ENCODE results near the gene NCK2. TPM values are rescaled to one million over a fixed set of nuclear protein-coding genes. Genes with fewer than 3 reads are reported as not detected.

The NCK2 gene
- total RNA-seq, 4 donors from 2014 or later = 46.0 to 62.6 (median 55.3) TPM

GRCh38 chr2:105840933-105841332 lies 96.2 kb downstream of the NCK2 start:
- Histone ChIP-seq H3K27ac (no peak overlapping the region), H3K36me3 (no peaks in the 10 kb centered on the region), H3K4me3 (replicated peaks in 1 of 3) (no peak overlapping the region), H3K9me3 (no peaks in the 10 kb centered on the region), H3K27me3 (no peaks in the 10 kb centered on the region), H3K4me1 (peaks cover 0 to 43% of the 10 kb centered on the region in 2 donors)
- DNase-seq = no peak
- TF ChIP-seq, protein P1, sequence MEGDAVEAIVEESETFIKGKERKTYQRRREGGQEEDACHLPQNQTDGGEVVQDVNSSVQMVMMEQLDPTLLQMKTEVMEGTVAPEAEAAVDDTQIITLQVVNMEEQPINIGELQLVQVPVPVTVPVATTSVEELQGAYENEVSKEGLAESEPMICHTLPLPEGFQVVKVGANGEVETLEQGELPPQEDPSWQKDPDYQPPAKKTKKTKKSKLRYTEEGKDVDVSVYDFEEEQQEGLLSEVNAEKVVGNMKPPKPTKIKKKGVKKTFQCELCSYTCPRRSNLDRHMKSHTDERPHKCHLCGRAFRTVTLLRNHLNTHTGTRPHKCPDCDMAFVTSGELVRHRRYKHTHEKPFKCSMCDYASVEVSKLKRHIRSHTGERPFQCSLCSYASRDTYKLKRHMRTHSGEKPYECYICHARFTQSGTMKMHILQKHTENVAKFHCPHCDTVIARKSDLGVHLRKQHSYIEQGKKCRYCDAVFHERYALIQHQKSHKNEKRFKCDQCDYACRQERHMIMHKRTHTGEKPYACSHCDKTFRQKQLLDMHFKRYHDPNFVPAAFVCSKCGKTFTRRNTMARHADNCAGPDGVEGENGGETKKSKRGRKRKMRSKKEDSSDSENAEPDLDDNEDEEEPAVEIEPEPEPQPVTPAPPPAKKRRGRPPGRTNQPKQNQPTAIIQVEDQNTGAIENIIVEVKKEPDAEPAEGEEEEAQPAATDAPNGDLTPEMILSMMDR (IDR thresholded peaks at IDR 0.05) = no peak
- no peak for TF ChIP-seq POLR2A (IDR thresholded peaks at IDR 0.05)
- WGBS, 2 donors = 96% methylated on average over 4 of the region's 4 CpGs
- intact Hi-C loops (cut with DNase I) = no loop called here

DNA sequence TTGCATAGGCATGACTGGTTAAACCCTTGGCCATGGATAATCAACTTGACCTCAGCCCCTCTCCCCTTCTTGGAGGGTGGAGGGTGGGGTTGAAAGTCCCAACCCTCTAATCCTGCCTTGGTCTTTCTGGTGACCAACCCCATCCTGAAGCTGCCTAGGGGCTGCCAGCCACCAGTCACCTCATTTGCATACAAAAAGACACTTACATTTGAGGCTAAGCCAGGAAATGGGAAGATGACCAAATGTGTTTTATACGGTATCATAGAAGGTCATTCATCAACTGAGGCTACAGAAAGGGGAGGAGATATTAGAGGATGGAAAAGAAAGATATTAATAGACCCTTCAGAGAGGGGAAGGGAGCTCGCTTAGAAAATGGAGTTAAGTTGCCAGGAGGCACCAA lies 96.8 kb downstream of the NCK2 start:
- no peaks in the 10 kb centered on the region for H3K36me3 ChIP-seq
- H3K27ac ChIP-seq = no peak overlapping the region
- intact Hi-C loops (cut with DNase I) = no loop called here
- TF ChIP-seq, protein P1 (IDR thresholded peaks at IDR 0.05) = no peak
- no peak for TF ChIP-seq POLR2A (IDR thresholded peaks at IDR 0.05)
- no peak for DNase-seq
- peaks cover 0 to 44% of the 10 kb centered on the region in 2 donors for H3K4me1 ChIP-seq
- H3K9me3 ChIP-seq = no peaks in the 10 kb centered on the region
- no peaks in the 10 kb centered on the region for H3K27me3 ChIP-seq
- no peak overlapping the region for H3K4me3 ChIP-seq (replicated peaks in 1 of 3)
- 78 to 83% methylated on average over 2 of the region's 2 CpGs for WGBS, 2 donors

- WGBS, 2 donors = 85 to 91% methylated on average over 4 of the region's 4 CpGs
- Histone ChIP-seq H3K27ac (no peak overlapping the region), H3K27me3 (no peaks in the 10 kb centered on the region), H3K4me1 (peaks cover 0 to 40% of the 10 kb centered on the region in 2 donors), H3K9me3 (no peaks in the 10 kb centered on the region), H3K4me3 (replicated peaks in 1 of 3) (peak overlapping the region in 1 of 3 donors; percentile 4), H3K36me3 (no peaks in the 10 kb centered on the region)
- intact Hi-C loops (cut with DNase I) = no loop called here
- no peak for TF ChIP-seq POLR2A (IDR thresholded peaks at IDR 0.05)
- TF ChIP-seq, protein P1 (IDR thresholded peaks at IDR 0.05) = no peak
- DNase-seq = no peak
Measured at GRCh38 chr2:105842555-105842954, 97.8 kb downstream of the NCK2 start.

DNA sequence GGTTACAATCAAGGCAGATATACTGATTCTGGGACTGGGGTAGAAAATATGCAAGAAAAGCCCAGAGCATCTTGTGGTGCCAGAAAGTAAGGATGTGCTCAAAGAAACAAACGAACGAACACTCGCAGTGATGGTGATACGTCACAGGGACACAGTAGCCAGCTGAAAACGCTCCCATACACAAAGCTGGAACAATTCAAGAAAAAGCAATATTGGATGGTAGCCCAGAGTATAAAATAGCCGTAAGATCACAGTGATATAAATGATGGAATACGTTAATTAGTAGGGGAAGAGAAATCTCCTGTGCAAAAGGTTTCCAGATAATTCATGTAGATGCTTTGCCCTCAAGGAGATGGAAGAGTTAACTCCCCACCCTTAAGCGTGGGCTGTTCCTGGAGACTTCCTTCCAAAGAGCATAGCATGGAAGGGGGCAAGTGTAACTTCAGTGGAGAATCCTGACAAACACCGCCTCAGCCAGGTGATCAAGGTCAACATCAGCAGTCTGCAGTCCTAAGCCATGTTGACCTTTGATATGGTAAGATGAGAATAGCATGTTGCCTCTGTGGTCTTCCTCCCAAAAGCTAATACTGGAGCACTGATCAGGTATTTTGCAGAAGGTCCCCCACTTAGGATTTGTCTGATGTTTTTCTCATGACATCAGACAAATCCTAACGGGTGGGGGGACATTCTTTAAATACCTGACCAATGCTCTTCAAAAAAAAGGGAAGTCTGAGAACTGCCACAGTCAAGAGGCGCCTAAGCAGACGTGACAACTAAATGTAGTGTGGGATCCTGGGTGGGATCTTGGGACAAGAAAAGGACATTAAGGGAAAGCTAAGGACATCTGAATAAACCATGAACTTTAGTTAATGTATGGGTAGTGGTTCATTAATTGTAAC lies 99.0 kb downstream of the NCK2 start:
- no peaks in the 10 kb centered on the region for H3K9me3 ChIP-seq
- H3K27me3 ChIP-seq = no peaks in the 10 kb centered on the region
- intact Hi-C loops (cut with DNase I) = no loop called here
- TF ChIP-seq, protein P1 (IDR thresholded peaks at IDR 0.05) = no peak
- no peak for TF ChIP-seq POLR2A (IDR thresholded peaks at IDR 0.05)
- WGBS, 2 donors = 80 to 84% methylated on average over 12 of the region's 12 CpGs
- H3K4me3 ChIP-seq (replicated peaks in 1 of 3) = no peak overlapping the region
- no peak overlapping the region for H3K27ac ChIP-seq
- H3K36me3 ChIP-seq = no peaks in the 10 kb centered on the region
- H3K4me1 ChIP-seq = peaks cover 0 to 34% of the 10 kb centered on the region in 2 donors
- DNase-seq = no peak

- no peaks in the 10 kb centered on the region for H3K27me3 ChIP-seq
- TF ChIP-seq, protein P1 (IDR thresholded peaks at IDR 0.05) = no peak
- TF ChIP-seq POLR2A (IDR thresholded peaks at IDR 0.05) = no peak
- WGBS, 2 donors = 73 to 86% methylated on average over 3 of the region's 3 CpGs
- H3K4me3 ChIP-seq (replicated peaks in 1 of 3) = no peak overlapping the region
- no peak for DNase-seq
- H3K9me3 ChIP-seq = no peaks in the 10 kb centered on the region
- no peak overlapping the region for H3K27ac ChIP-seq
- intact Hi-C loops (cut with DNase I) = no loop called here
- H3K4me1 ChIP-seq = peaks cover 0 to 26% of the 10 kb centered on the region in 2 donors
- no peaks in the 10 kb centered on the region for H3K36me3 ChIP-seq
Measured at GRCh38 chr2:105845976-105846375, 101.3 kb downstream of the NCK2 start.

Measured in thyroid gland (tissue), 4 donors.